A549 (cell line): ENCODE results near the gene SCYGR6. TPM values are rescaled to one million over a fixed set of nuclear protein-coding genes. Genes with fewer than 3 reads are reported as not detected.

Source experiments
- ATAC-seq, 2 experiments: fragments of 200-7000 bp in 1 of 2; fragments of >200 bp in 1 of 2; cut with Nextera tagmentation in 1 of 2; cut with Tn5 transposase in 1 of 2; 3 replicates each; pipeline versions ENCODE4 v1.8.0 to v1.9.1; 2018 to 2020; ENCODE audit warnings: mild to moderate bottlenecking in 1 of 2, moderate library complexity in 1 of 2
- CTCF ChIA-PET: fragments of 300-600 bp; sonication (Branson Sonifier 250); formaldehyde crosslinking; extraction: SDS; loops from one replicate; lab custom pipeline; 2021; ENCODE audit warnings: antibody characterized with exemption, inconsistent platforms; lab: Yijun Ruan, JAX
- POLR2A ChIA-PET: fragments of 350-600 bp; formaldehyde crosslinking; extraction: SDS; loops from one replicate; lab custom pipeline; 2021; ENCODE audit warnings: antibody characterized with exemption, inconsistent platforms; lab: Yijun Ruan, JAX
- DNase-seq, 2 experiments: peaks; one replicate each; pipeline versions ENCODE4 v3.0.0 to v3.0.0-alpha.2; 2011 to 2016; ENCODE audit warnings: low read depth in 1 of 2, low spot score in 1 of 2
- FAIRE-seq: peaks from 2 replicates; lab custom pipeline; 2011; peaks lifted over from hg19 to GRCh38; lab: Jason Lieb, UNC
- H3K27ac ChIP-seq, 2 experiments: fragments of >200 bp; sonication (Bioruptor Twin); formaldehyde crosslinking; 3 replicates each; pipeline ENCODE4 v1.5.1; 2016 to 2017
- H3K4me1 ChIP-seq: fragments of >200 bp; sonication (Bioruptor Twin); formaldehyde crosslinking; 3 replicates; pipeline ENCODE4 v1.6.1; 2016
- H3K4me2 ChIP-seq: fragments of >200 bp; sonication (Bioruptor Twin); formaldehyde crosslinking; 3 replicates; pipeline ENCODE4 v1.6.1; 2016
- H3K4me3 ChIP-seq: fragments of >200 bp; sonication (Bioruptor Twin); formaldehyde crosslinking; 3 replicates; pipeline ENCODE4 v1.5.1; 2016
- H3K9me3 ChIP-seq: fragments of >200 bp; sonication (Bioruptor Twin); formaldehyde crosslinking; 3 replicates; pipeline ENCODE4 v1.6.1; 2016
- ATOH8 ChIP-seq: fragments of 250-450 bp; sonication (Bioruptor Pico); IDR thresholded peaks from 2 replicates; pipeline ENCODE4 v1.5.0; 2020; ENCODE audit warnings: low read depth, mild to moderate bottlenecking, moderate library complexity
- BHLHE40 ChIP-seq: IDR thresholded peaks from 2 replicates; pipeline ENCODE4 v1.6.1; 2012; ENCODE audit warnings: low read depth, low read length, inconsistent platforms
- CBX8 ChIP-seq: fragments of 200-600 bp; sonication (generic); IDR thresholded peaks from 2 replicates; pipeline ENCODE4 v1.6.1; 2016
- CEBPB ChIP-seq, 2 experiments: fragments of >200 bp in 1 of 2; sonication (Bioruptor Twin) in 1 of 2; formaldehyde crosslinking in 1 of 2; IDR thresholded peaks; 2 replicates each; pipeline ENCODE4 v1.6.1; 2012 to 2016
- CHD2 ChIP-seq: fragments of 150-350 bp; IDR thresholded peaks from 2 replicates; pipeline ENCODE4 v1.6.1; 2014; ENCODE audit warnings: low read length; ENCODE audit not compliant: partially characterized antibody
- CHD4 ChIP-seq: fragments of 200-600 bp; sonication (generic); IDR thresholded peaks from 2 replicates; pipeline ENCODE4 v1.6.1; 2016; ENCODE audit warnings: antibody characterized with exemption, mild to moderate bottlenecking, borderline replicate concordance
- ELK1 ChIP-seq: fragments of 150-350 bp; IDR thresholded peaks from 2 replicates; pipeline ENCODE4 v1.6.1; 2014; ENCODE audit warnings: low read depth, mild to moderate bottlenecking, low read length
- FOXS1 ChIP-seq: fragments of 250-450 bp; sonication (Bioruptor Pico); IDR thresholded peaks from 2 replicates; pipeline ENCODE4 v1.5.0; 2020; ENCODE audit warnings: mild to moderate bottlenecking, moderate library complexity
- GATA3 ChIP-seq: IDR thresholded peaks from 2 replicates; pipeline ENCODE4 v1.6.1; 2012; ENCODE audit warnings: borderline replicate concordance
- HES2 ChIP-seq: fragments of >200 bp; sonication (Bioruptor Twin); formaldehyde crosslinking; IDR thresholded peaks from 2 replicates; pipeline ENCODE4 v1.6.1; 2016
- HOXB13 ChIP-seq: fragments of 250-450 bp; sonication (Bioruptor Pico); IDR thresholded peaks from 2 replicates; pipeline ENCODE4 v1.5.0; 2020; ENCODE audit warnings: low read depth, mild to moderate bottlenecking, moderate library complexity
- JUNB ChIP-seq: fragments of >200 bp; sonication (Bioruptor Twin); formaldehyde crosslinking; IDR thresholded peaks from 2 replicates; pipeline ENCODE4 v1.6.1; 2016
- MAX ChIP-seq: IDR thresholded peaks from 2 replicates; pipeline ENCODE4 v1.6.1; 2012
- NPAS2 ChIP-seq: fragments of 250-450 bp; sonication (Bioruptor Pico); IDR thresholded peaks from 2 replicates; pipeline ENCODE4 v1.8.0; 2022; ENCODE audit warnings: mild to moderate bottlenecking, moderate library complexity, borderline replicate concordance
- NR3C1 ChIP-seq: fragments of >200 bp; sonication (Bioruptor Twin); formaldehyde crosslinking; IDR thresholded peaks from 3 replicates; pipeline ENCODE4 v1.6.1; 2017
- PBX3 ChIP-seq: IDR thresholded peaks from 2 replicates; pipeline ENCODE4 v1.6.1; 2012
- POLR2A ChIP-seq: IDR thresholded peaks from 2 replicates; pipeline ENCODE4 v1.6.1; 2012; ENCODE audit warnings: mild to moderate bottlenecking, low read length
- REST ChIP-seq: fragments of 200-600 bp; sonication (generic); IDR thresholded peaks from 2 replicates; pipeline ENCODE4 v1.6.1; 2016; ENCODE audit warnings: antibody characterized with exemption, mild to moderate bottlenecking, moderate library complexity
- RFX5 ChIP-seq: fragments of 450-650 bp; IDR thresholded peaks from 2 replicates; pipeline ENCODE4 v1.7.1; 2014; ENCODE audit warnings: antibody characterized with exemption, mild to moderate bottlenecking, moderate library complexity
- SMC3 ChIP-seq: fragments of >200 bp; sonication (Bioruptor Twin); formaldehyde crosslinking; IDR thresholded peaks from 3 replicates; pipeline ENCODE4 v1.6.1; 2018; ENCODE audit warnings: inconsistent platforms
- SREBF2 ChIP-seq: fragments of 450-650 bp; IDR thresholded peaks from 2 replicates; pipeline ENCODE4 v1.6.1; 2014; ENCODE audit warnings: mild to moderate bottlenecking, moderate library complexity
- TP53 ChIP-seq: fragments of 250-450 bp; sonication (Bioruptor Pico); IDR thresholded peaks from 2 replicates; pipeline ENCODE4 v1.5.0; 2021; ENCODE audit warnings: mild to moderate bottlenecking, moderate library complexity
- ZSCAN20 ChIP-seq: fragments of 250-450 bp; sonication (Bioruptor Pico); IDR thresholded peaks from 2 replicates; pipeline ENCODE4 v1.8.0; 2022; ENCODE audit warnings: mild to moderate bottlenecking, moderate library complexity
- WGBS: methylation state at CpG from one replicate; pipeline ENCODE4 v1.1.6; 2017; ENCODE audit errors: missing lambda C conversion rate; 5-methylcytosine and 5-hydroxymethylcytosine counted together
- polyA plus RNA-seq, 4 experiments: library from polyadenylated mRNA; depleted of rRNA in 3 of 4; stranded (reverse); fragments of >200 nt; fragmentation: RNase III in 1 of 4; extraction: RNeasy Plus Mini Kit Qiagen cat#74134 plus additional on column Dnase treatment in 1 of 4; gene quantifications; 2 replicates in 3 of 4; 3 replicates in 1 of 4; pipeline ENCODE4 v1.2.3, GENCODE V29; 2011 to 2017

Gene SCYGR6
- polyA plus RNA-seq, 2 of the 4 experiments (the other 2 are of a cell fraction), result not detected

- POLR2A ChIA-PET, result no interaction called here
- DNase-seq (no peak), ATAC-seq (no peak), FAIRE-seq (no peak)
- Histone ChIP-seq H3K9me3 (no peaks in the 10 kb centered on the region), H3K4me2 (no peak overlapping the region), H3K4me3 (no peak overlapping the region), H3K4me1 (no peaks in the 10 kb centered on the region), H3K27ac (no peak overlapping the region)
- CTCF ChIA-PET, result interaction anchor here (1.3 kb wide), 1 partner anchor 26 kb away, joined by 3 read pairs; no protein-coding TSS in a partner anchor
- TF ChIP-seq CBX8, result no peak
- WGBS, result 66% methylated on average over 5 of the region's 5 CpGs
Observed at GRCh38 chr2:227684258-227684657, 40.3 kb downstream of the SCYGR6 start.

GRCh38 chr2:227677928-227678327, 46.6 kb downstream of the SCYGR6 start:
- Histone ChIP-seq H3K27ac (no peak overlapping the region), H3K9me3 (no peaks in the 10 kb centered on the region), H3K4me3 (no peak overlapping the region), H3K4me1 (no peaks in the 10 kb centered on the region), H3K4me2 (no peak overlapping the region)
- ATAC-seq (no peak), DNase-seq (no peak), FAIRE-seq (no peak)
- ChIA-PET POLR2A (no interaction called here), CTCF (interaction anchor here (0.6 kb wide), 2 partner anchors 20 to 112 kb away, joined by 3 to 4 read pairs; no protein-coding TSS in a partner anchor)
- whole genome bisulfite sequencing, result 95% methylated on average over 3 of the region's 3 CpGs
- TF ChIP-seq ZSCAN20 (CRISPR knock-in tag) (no peak), NPAS2 (CRISPR knock-in tag) (no peak), GATA3 (no peak), REST (no peak), SMC3 (no peak), ELK1 (no peak), CEBPB (IDR thresholded peaks at IDR 0.05) (no peak), MAX (no peak), SREBF2 (no peak), RFX5 (no peak), HOXB13 (CRISPR knock-in tag) (no peak), HES2 (no peak), BHLHE40 (no peak), FOXS1 (no peak), CHD4 (no peak), PBX3 (no peak)

- no peak overlapping the region for H3K27ac ChIP-seq
- TF ChIP-seq CHD2, result no peak
- no peak for TF ChIP-seq GATA3
- TF ChIP-seq ATOH8 (CRISPR knock-in tag), result no peak
- TF ChIP-seq NR3C1, result no peak
- TF ChIP-seq SMC3, result no peak
- TF ChIP-seq TP53 (CRISPR knock-in tag), result no peak
- no peak for TF ChIP-seq REST
- no peak for TF ChIP-seq POLR2A
- no peak for TF ChIP-seq SREBF2
- no peak for TF ChIP-seq CBX8
- TF ChIP-seq FOXS1, result no peak
- TF ChIP-seq JUNB, result no peak
- no peak for TF ChIP-seq NPAS2 (CRISPR knock-in tag)
Observed at GRCh38 chr2:227674485-227674884, 50.1 kb downstream of the SCYGR6 start.

More at GRCh38 chr2:227674485-227674884, 50.1 kb downstream of the SCYGR6 start:
- no peak for DNase-seq
- ChIA-PET POLR2A (no interaction called here), CTCF (interaction anchor here (1.2 kb wide), 1 partner anchor 9 kb away, joined by 3 read pairs; the partner anchor contains the start of gene SCYGR5)
- Histone ChIP-seq H3K4me1 (no peaks in the 10 kb centered on the region), H3K4me3 (no peak overlapping the region), H3K9me3 (no peaks in the 10 kb centered on the region), H3K4me2 (no peak overlapping the region)
- ATAC-seq, result no peak
- FAIRE-seq, result no peak
- WGBS, result 78% methylated on average over 5 of the region's 5 CpGs
